SK-N-SH treated with all-trans-retinoic acid at 6 μM for 48 hours (cell line): ENCODE data around the gene PSMA1.

Experiments used
- ATAC-seq: fragments of 200-7000 bp; cut with Tn5 transposase; 3 replicates; pipeline ENCODE4 v1.9.1; 2020; ENCODE audit warnings: mild to moderate bottlenecking, moderate library complexity
- ARNTL ChIP-seq: fragments of 450-650 bp; formaldehyde crosslinking; IDR thresholded peaks from 2 replicates; pipeline ENCODE4 v1.5.0; 2020; ENCODE audit warnings: low read depth, mild to moderate bottlenecking, moderate library complexity, borderline replicate concordance
- BACH2 ChIP-seq: fragments of 250-450 bp; sonication (Bioruptor Pico); IDR thresholded peaks from 2 replicates; pipeline ENCODE4 v1.9.0; 2021; ENCODE audit warnings: mild to moderate bottlenecking, borderline replicate concordance
- CREB5 ChIP-seq: fragments of 250-450 bp; sonication (Bioruptor Pico); IDR thresholded peaks from 2 replicates; pipeline ENCODE4 v1.5.1; 2020; ENCODE audit warnings: low read depth, mild to moderate bottlenecking, moderate library complexity
- ESRRG ChIP-seq: fragments of 250-450 bp; sonication (Bioruptor Pico); IDR thresholded peaks from 2 replicates; pipeline ENCODE4 v1.6.1; 2021; ENCODE audit warnings: mild to moderate bottlenecking
- GLIS3 ChIP-seq: fragments of 250-450 bp; sonication (Bioruptor Pico); IDR thresholded peaks from 2 replicates; pipeline ENCODE4 v1.5.0; 2020; ENCODE audit warnings: mild to moderate bottlenecking, moderate library complexity
- ISL1 ChIP-seq: fragments of 250-450 bp; sonication (Bioruptor Pico); IDR thresholded peaks from 2 replicates; pipeline ENCODE4 v2.1.2; 2022; ENCODE audit warnings: mild to moderate bottlenecking, moderate library complexity
- OSR1 ChIP-seq: fragments of 250-450 bp; sonication (Bioruptor Pico); IDR thresholded peaks from 2 replicates; pipeline ENCODE4 v1.8.0; 2022; ENCODE audit warnings: moderate library complexity, mild to moderate bottlenecking, inconsistent platforms
- PATZ1 ChIP-seq: fragments of 250-450 bp; sonication (Bioruptor Pico); IDR thresholded peaks from 2 replicates; pipeline ENCODE4 v1.8.0; 2020; ENCODE audit warnings: mild to moderate bottlenecking, moderate library complexity, borderline replicate concordance
- PPARA ChIP-seq: fragments of 250-450 bp; sonication (Bioruptor Pico); IDR thresholded peaks from 2 replicates; pipeline ENCODE4 v1.5.0; 2020; ENCODE audit warnings: mild to moderate bottlenecking, borderline replicate concordance
- RARB ChIP-seq: fragments of 250-450 bp; sonication (Bioruptor Pico); IDR thresholded peaks from 2 replicates; pipeline ENCODE4 v1.8.0; 2021; ENCODE audit warnings: mild to moderate bottlenecking, moderate library complexity
- SNAI2 ChIP-seq: fragments of 250-450 bp; sonication (Bioruptor Pico); IDR thresholded peaks from 2 replicates; pipeline ENCODE4 v1.5.0; 2020; ENCODE audit warnings: mild to moderate bottlenecking, moderate library complexity
- TCF4 ChIP-seq: fragments of 250-450 bp; sonication (Bioruptor Pico); IDR thresholded peaks from 2 replicates; pipeline ENCODE4 v1.8.0; 2021; ENCODE audit warnings: mild to moderate bottlenecking, moderate library complexity, borderline replicate concordance
- TOX ChIP-seq: fragments of 250-450 bp; sonication (Bioruptor Pico); IDR thresholded peaks from 2 replicates; pipeline ENCODE4 v1.8.0; 2021; ENCODE audit warnings: mild to moderate bottlenecking, moderate library complexity, borderline replicate concordance
- ZFP3 ChIP-seq: fragments of 250-450 bp; sonication (Bioruptor Pico); IDR thresholded peaks from 2 replicates; pipeline ENCODE4 v1.5.0; 2020; ENCODE audit warnings: mild to moderate bottlenecking, moderate library complexity
- ZFP30 ChIP-seq: fragments of 450-650 bp; formaldehyde crosslinking; IDR thresholded peaks from 2 replicates; pipeline ENCODE4 v1.5.0; 2022; ENCODE audit warnings: mild to moderate bottlenecking, moderate library complexity
- ZNF565 ChIP-seq: fragments of 450-650 bp; formaldehyde crosslinking; conservative IDR thresholded peaks from 2 replicates; pipeline ENCODE4 v1.5.0; 2020; ENCODE audit warnings: low read depth, mild to moderate bottlenecking, moderate library complexity
- ZNF8 ChIP-seq: fragments of 450-650 bp; formaldehyde crosslinking; IDR thresholded peaks from 2 replicates; pipeline ENCODE4 v1.5.0; 2020; ENCODE audit warnings: mild to moderate bottlenecking, moderate library complexity
- TF ChIP-seq, protein P1 (sequence below): fragments of 250-450 bp; sonication (Bioruptor Pico); IDR thresholded peaks from 2 replicates; pipeline ENCODE4 v1.5.0; 2020; ENCODE audit warnings: mild to moderate bottlenecking, moderate library complexity

Gene PSMA1

GRCh38 chr11:14499560-14500180, 20.5 kb downstream of the PSMA1 start, which contains the start of gene COPB1:
COPB1 (minus strand) TSS chr11:14499811; CDS start chr11:14498928, 883 bp downstream.
- TF ChIP-seq CREB5 (CRISPR knock-in tag): no peak
- no peak for TF ChIP-seq ZFP30 (CRISPR knock-in tag)
- TF ChIP-seq, protein P1, sequence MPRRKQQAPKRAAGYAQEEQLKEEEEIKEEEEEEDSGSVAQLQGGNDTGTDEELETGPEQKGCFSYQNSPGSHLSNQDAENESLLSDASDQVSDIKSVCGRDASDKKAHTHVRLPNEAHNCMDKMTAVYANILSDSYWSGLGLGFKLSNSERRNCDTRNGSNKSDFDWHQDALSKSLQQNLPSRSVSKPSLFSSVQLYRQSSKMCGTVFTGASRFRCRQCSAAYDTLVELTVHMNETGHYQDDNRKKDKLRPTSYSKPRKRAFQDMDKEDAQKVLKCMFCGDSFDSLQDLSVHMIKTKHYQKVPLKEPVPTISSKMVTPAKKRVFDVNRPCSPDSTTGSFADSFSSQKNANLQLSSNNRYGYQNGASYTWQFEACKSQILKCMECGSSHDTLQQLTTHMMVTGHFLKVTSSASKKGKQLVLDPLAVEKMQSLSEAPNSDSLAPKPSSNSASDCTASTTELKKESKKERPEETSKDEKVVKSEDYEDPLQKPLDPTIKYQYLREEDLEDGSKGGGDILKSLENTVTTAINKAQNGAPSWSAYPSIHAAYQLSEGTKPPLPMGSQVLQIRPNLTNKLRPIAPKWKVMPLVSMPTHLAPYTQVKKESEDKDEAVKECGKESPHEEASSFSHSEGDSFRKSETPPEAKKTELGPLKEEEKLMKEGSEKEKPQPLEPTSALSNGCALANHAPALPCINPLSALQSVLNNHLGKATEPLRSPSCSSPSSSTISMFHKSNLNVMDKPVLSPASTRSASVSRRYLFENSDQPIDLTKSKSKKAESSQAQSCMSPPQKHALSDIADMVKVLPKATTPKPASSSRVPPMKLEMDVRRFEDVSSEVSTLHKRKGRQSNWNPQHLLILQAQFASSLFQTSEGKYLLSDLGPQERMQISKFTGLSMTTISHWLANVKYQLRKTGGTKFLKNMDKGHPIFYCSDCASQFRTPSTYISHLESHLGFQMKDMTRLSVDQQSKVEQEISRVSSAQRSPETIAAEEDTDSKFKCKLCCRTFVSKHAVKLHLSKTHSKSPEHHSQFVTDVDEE (CRISPR knock-in tag): no peak
- no peak for TF ChIP-seq PPARA (CRISPR knock-in tag)
- no peak for TF ChIP-seq PATZ1 (CRISPR knock-in tag)
- TF ChIP-seq ZNF8: no peak
- TF ChIP-seq, all 23 proteins: peak for 0

DNA sequence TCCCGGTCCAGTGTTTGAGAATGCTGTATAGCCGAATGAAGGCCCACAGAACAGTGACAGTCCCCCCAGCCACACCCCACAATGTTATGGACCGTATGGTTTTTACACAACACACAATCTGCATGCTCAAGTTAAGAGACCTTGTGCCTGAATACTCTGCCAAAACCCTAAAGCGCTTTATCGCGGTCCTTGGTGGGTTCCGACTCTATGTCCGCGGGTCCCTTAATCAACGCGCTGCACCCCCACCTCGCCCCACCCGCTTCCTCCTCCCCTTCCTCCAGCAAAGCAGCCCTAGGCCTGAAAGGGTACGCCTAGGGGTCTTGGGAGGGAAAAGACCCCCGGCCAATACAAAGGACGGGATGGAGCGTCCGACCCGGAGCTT, 21.0 kb downstream of the PSMA1 start:
- TF ChIP-seq TCF4 (CRISPR knock-in tag) (no peak), CREB5 (CRISPR knock-in tag) (no peak), SNAI2 (CRISPR knock-in tag) (no peak), PPARA (CRISPR knock-in tag) (no peak), ZNF8 (no peak), ESRRG (CRISPR knock-in tag) (no peak), ARNTL (no peak), ISL1 (CRISPR knock-in tag) (no peak), TOX (CRISPR knock-in tag) (no peak), ZFP3 (no peak), ZFP30 (CRISPR knock-in tag) (no peak), RARB (no peak)
- TF ChIP-seq, all 23 proteins: peak for 0
- ATAC-seq: peak; percentile 44

More at GRCh38 chr11:14499560-14500180, 20.5 kb downstream of the PSMA1 start, which contains the start of gene COPB1:
- peak; percentile 95 for ATAC-seq

- TF ChIP-seq BACH2 (no peak), TOX (CRISPR knock-in tag) (no peak), ZNF565 (CRISPR knock-in tag) (no peak), ARNTL (no peak), RARB (no peak), GLIS3 (no peak), ESRRG (CRISPR knock-in tag) (no peak), ZFP3 (no peak)
- TF ChIP-seq, protein P1 (CRISPR knock-in tag): no peak
- ATAC-seq: no peak
These were observed 39.5 kb downstream of the PSMA1 start for GRCh38 chr11:14480716-14481115.

GRCh38 chr11:14471127-14471526, 49.1 kb downstream of the PSMA1 start:
- no peak for ATAC-seq
- TF ChIP-seq OSR1 (CRISPR knock-in tag) (no peak), TOX (CRISPR knock-in tag) (no peak), RARB (no peak)
